Ascending aorta (tissue), 2 donors: ENCODE measurements around the gene MAPK10. TPM values are rescaled to one million over a fixed set of nuclear protein-coding genes. Genes with fewer than 3 reads are reported as not detected.

ENCODE experiments used
- DNase-seq, 2 donors: peaks; one replicate each; pipeline ENCODE4 v3.0.0-alpha.2; 2019; ENCODE audit warnings: low spot score in 2 of 2
- H3K27ac ChIP-seq, 2 donors: fragments of 200-600 bp; sonication (generic); one replicate each; pipeline ENCODE4 v1.5.1; 2016 to 2017; ENCODE audit warnings: mild to moderate bottlenecking in 1 of 2
- H3K27me3 ChIP-seq: fragments of 200-600 bp; sonication (generic); one replicate; pipeline ENCODE4 v1.5.1; 2017
- H3K36me3 ChIP-seq, 2 donors: fragments of 200-600 bp; sonication (generic); one replicate each; pipeline ENCODE4 v1.5.1; 2016
- H3K4me1 ChIP-seq, 2 donors: fragments of 200-600 bp; sonication (generic); one replicate each; pipeline ENCODE4 v1.5.1; 2016 to 2017; ENCODE audit warnings: mild to moderate bottlenecking in 1 of 2
- H3K4me3 ChIP-seq, 2 donors: fragments of 200-600 bp; sonication (generic); one replicate each; pipeline ENCODE4 v1.5.1; 2016 to 2017; ENCODE audit warnings: mild to moderate bottlenecking in 1 of 2
- H3K9me3 ChIP-seq, 2 donors: fragments of 200-600 bp; sonication (generic); one replicate each; pipeline ENCODE4 v1.5.1; 2016
- intact Hi-C: fragments of 100-400 bp; cut with DNase I; formaldehyde crosslinking; loops from one replicate; pipeline ENCODE4 v1.15.1; 2023
- total RNA-seq: library from RNA; depleted of rRNA; stranded (reverse); fragments of >200 nt; gene quantifications from one replicate; pipeline ENCODE4 v1.1.0, GENCODE V29; 2016
- TF ChIP-seq, protein P1 (sequence below), 3 experiments: fragments of 200-600 bp in 2 of 3; fragments of 450-650 bp in 1 of 3; sonication (generic) in 2 of 3; IDR thresholded peaks; one replicate each; pipeline ENCODE4 v1.5.1; 2016 to 2019; ENCODE audit warnings: antibody characterized with exemption in 3 of 3, mild to moderate bottlenecking in 1 of 3, moderate library complexity in 1 of 3

The MAPK10 gene
- total RNA-seq, 1 donor from 2014 or later = 9.3 TPM

DNA sequence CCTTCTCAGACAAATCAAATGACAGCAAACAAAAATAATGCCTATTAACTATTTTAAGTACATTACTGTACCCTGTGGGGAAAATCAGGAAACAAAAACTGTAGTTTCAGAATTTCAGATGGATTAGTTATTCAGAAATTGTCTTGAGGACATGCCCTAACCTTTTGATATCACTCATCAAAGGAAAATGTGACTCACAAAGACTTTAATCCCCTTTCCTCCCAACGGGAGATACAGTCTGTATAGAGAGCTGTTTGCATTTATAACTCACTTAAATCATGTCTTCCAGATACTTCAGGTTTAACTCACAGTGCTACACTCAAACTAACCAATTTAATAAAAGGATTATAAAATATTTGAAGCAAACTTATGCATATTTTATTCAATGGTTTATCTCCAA is 304.0 kb downstream of the MAPK10 start:
- Histone ChIP-seq H3K27me3 (no peaks in the 10 kb centered on the region), H3K36me3 (no peaks in the 10 kb centered on the region), H3K4me3 (no peak overlapping the region), H3K4me1 (no peaks in the 10 kb centered on the region), H3K27ac (no peak overlapping the region), H3K9me3 (no peaks in the 10 kb centered on the region)
- intact Hi-C loops = no loop called here
- TF ChIP-seq, protein P1, sequence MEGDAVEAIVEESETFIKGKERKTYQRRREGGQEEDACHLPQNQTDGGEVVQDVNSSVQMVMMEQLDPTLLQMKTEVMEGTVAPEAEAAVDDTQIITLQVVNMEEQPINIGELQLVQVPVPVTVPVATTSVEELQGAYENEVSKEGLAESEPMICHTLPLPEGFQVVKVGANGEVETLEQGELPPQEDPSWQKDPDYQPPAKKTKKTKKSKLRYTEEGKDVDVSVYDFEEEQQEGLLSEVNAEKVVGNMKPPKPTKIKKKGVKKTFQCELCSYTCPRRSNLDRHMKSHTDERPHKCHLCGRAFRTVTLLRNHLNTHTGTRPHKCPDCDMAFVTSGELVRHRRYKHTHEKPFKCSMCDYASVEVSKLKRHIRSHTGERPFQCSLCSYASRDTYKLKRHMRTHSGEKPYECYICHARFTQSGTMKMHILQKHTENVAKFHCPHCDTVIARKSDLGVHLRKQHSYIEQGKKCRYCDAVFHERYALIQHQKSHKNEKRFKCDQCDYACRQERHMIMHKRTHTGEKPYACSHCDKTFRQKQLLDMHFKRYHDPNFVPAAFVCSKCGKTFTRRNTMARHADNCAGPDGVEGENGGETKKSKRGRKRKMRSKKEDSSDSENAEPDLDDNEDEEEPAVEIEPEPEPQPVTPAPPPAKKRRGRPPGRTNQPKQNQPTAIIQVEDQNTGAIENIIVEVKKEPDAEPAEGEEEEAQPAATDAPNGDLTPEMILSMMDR (IDR thresholded peaks at IDR 0.05) = no peak
- no peak for DNase-seq

DNA sequence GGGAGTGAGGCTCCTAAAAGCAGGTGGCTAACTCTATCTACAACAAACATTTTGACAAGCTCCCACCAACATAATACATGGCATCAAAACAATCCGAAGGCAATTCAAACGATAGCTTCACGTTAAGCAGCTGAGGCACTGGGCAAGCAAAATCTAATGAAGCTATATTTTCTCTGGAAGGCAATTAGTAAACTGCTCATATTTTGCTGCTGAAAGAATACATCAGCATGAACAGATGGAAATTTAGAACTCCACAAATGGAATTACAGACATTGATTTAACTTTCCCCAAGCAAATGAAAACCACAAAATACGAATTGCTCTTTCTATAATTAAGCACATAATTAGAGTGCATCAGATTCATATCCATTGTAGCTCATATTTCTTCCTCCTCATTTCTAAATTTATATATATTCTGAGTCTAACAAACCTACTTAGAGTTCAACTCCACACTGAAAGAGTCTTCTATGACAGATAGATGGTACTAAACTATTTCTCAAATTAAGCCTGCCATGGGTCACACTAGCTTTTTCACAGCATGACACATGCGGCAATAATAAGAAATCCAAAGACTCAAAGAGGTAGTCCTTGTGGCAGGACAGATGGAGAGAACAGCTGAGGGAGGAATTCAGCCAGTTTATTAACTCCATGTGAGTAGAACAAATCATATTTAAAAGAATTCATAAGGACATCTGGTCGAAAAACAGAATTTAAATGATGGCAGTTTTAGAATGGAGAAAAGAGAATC is 305.4 kb downstream of the MAPK10 start:
- Histone ChIP-seq H3K9me3 (no peaks in the 10 kb centered on the region), H3K4me1 (no peaks in the 10 kb centered on the region), H3K27me3 (no peaks in the 10 kb centered on the region), H3K27ac (no peak overlapping the region), H3K36me3 (no peaks in the 10 kb centered on the region), H3K4me3 (no peak overlapping the region)
- DNase-seq = no peak
- intact Hi-C loops = no loop called here
- TF ChIP-seq, protein P1 (IDR thresholded peaks at IDR 0.05) = no peak

DNA sequence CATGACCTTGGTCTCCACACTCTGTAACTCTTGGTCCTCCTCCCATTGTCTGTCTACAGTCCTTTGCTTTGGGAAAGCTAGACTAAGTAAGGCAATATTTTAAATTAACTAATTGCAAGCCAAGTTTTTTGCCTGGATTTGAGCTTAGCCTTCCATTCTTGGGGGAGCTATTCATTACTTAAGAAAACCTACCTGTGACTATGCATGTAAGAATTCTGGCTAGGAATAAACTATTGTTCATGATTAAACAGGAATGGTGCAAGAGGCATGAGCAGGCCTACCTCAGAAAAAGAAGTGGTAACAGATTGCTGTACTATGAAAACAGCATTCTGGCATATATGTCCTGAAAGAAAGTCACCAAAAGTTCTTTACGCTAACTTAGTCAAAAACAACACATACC is 309.4 kb downstream of the MAPK10 start:
- H3K27me3 ChIP-seq = no peaks in the 10 kb centered on the region
- H3K4me3 ChIP-seq = no peak overlapping the region
- no peak for DNase-seq
- H3K27ac ChIP-seq = no peak overlapping the region
- TF ChIP-seq, protein P1 (IDR thresholded peaks at IDR 0.05) = no peak
- no peaks in the 10 kb centered on the region for H3K4me1 ChIP-seq
- intact Hi-C loops = no loop called here
- no peaks in the 10 kb centered on the region for H3K9me3 ChIP-seq
- H3K36me3 ChIP-seq = no peaks in the 10 kb centered on the region

DNA sequence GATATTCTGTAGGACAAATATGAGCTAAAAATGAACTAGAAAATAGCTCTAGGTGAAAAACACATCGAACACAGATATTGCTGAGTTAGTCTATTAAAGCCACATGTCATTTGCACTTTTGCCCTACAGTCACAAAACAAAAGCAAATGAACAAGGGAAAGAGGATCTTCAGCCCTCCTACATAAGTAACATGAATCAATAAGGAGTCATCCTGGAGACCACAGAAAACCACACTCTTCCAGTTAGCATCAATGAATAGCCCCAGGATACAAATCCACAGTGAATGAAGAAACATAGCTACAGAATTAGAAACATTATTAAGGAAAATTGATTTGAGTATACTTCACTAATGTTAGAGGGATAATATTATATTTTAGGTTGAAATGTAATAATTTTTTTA is 311.4 kb downstream of the MAPK10 start:
- Histone ChIP-seq H3K4me1 (no peaks in the 10 kb centered on the region), H3K4me3 (no peak overlapping the region), H3K36me3 (no peaks in the 10 kb centered on the region), H3K9me3 (no peaks in the 10 kb centered on the region), H3K27ac (no peak overlapping the region), H3K27me3 (no peaks in the 10 kb centered on the region)
- no peak for DNase-seq
- intact Hi-C loops = loop anchor here (10.0 kb wide), 1 partner anchor 964 kb away; no protein-coding TSS in a partner anchor
- TF ChIP-seq, protein P1 (IDR thresholded peaks at IDR 0.05) = no peak

DNA sequence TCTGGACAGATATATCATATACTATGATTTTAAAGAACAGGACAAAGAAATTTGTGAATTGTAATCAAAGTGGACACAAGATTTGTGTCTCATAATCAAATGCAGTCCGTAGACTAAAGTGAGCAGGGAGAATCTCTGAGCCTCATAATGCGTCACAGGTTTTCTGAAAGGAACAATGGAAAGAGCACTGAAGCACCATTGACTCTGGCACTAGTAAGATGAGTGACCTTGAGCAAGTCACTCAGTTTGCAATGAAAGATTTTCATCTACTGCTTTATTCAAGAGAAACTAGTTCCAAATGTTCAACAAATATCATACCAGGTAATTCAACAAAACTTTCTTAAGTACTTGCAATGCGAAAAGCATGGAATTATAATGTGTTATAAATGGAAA is 315.3 kb downstream of the MAPK10 start:
- H3K36me3 ChIP-seq = no peaks in the 10 kb centered on the region
- intact Hi-C loops = loop anchor here (2.0 to 10.0 kb wide), 4 partner anchors 76 to 960 kb away; no protein-coding TSS in a partner anchor
- no peak overlapping the region for H3K4me3 ChIP-seq
- no peaks in the 10 kb centered on the region for H3K4me1 ChIP-seq
- H3K27me3 ChIP-seq = no peaks in the 10 kb centered on the region
- no peak for DNase-seq
- TF ChIP-seq, protein P1 (IDR thresholded peaks at IDR 0.05) = no peak
- H3K9me3 ChIP-seq = no peaks in the 10 kb centered on the region
- H3K27ac ChIP-seq = no peak overlapping the region
